NCI-H128 (cell line): ENCODE data around the gene SYN1.
"Not testable (repeated sequence)": the region's sequence is repeated elsewhere in the genome, so short reads cannot be mapped to it uniquely, and the experiment has no call there.

Source experiments
- DNase-seq: peaks from one replicate; lab custom pipeline; 2025; ENCODE audit not compliant: unreplicated experiment; lab: John Stamatoyannopoulos, UW

Gene SYN1

GRCh38 chrX:47619486-47620302 lies at the start of gene SYN1:
TSS of gene SYN1 (minus strand) at chrX:47619857. CDS start at chrX:47619728, 129 bp downstream.
- peak; percentile 53 for DNase-seq

- not testable (repeated sequence) for DNase-seq
Measured at GRCh38 chrX:47665797-47666196, 46.1 kb upstream of the SYN1 start.

- DNase-seq: no peak
Measured at GRCh38 chrX:47664737-47665136, 45.1 kb upstream of the SYN1 start.

- no peak for DNase-seq
Measured at GRCh38 chrX:47662144-47662657, 42.5 kb upstream of the SYN1 start.

- DNase-seq: no peak
Measured at GRCh38 chrX:47661539-47661938, 41.9 kb upstream of the SYN1 start.

GRCh38 chrX:47659421-47659726 lies 39.7 kb upstream of the SYN1 start:
- DNase-seq: no peak

DNA sequence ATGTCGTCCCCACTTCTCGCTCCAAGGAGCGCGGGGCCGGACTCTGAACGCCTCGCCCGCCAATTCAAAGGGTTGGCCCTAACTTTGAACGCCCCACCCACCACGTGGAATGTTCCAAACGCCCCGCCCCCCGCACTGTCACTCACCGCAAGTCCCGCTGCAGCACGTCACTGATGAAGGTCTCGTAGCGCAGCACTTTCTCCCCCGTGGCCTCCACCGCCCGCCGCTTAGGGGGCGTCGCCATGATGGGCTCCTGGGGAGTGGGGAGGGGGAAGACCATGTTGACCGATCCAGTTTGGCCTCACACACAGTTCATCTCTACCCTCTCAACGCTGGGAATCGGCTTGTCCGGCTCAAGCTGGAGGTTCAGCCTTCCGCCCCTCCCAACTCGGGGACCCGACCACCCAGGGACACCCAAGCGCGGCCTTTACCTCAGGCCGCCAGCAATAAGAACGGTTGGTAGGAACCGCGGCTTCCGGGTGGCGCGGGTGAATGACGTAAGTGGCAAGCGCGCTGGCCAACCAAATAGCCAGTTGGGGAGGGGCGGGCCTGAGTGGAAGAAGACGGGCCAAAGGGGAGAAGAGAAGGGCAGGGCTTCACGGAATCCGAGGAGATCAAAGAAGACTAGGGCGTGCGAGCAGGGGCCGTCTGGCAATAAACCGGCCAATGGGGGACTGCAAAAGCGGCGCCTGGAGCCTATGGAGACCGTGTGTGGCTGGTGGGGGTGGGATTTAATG lies 39.2 kb upstream of the SYN1 start, which contains the start of gene UXT:
UXT (minus strand) TSS at position 497 of the 737 bp plus-strand sequence; CDS start at position 244, 253 bp downstream.
- peak; percentile 82 for DNase-seq

- no peak for DNase-seq
Measured at GRCh38 chrX:47658301-47658683, 38.6 kb upstream of the SYN1 start.

- DNase-seq: no peak
Measured at GRCh38 chrX:47651043-47651905, 31.6 kb upstream of the SYN1 start.

DNA sequence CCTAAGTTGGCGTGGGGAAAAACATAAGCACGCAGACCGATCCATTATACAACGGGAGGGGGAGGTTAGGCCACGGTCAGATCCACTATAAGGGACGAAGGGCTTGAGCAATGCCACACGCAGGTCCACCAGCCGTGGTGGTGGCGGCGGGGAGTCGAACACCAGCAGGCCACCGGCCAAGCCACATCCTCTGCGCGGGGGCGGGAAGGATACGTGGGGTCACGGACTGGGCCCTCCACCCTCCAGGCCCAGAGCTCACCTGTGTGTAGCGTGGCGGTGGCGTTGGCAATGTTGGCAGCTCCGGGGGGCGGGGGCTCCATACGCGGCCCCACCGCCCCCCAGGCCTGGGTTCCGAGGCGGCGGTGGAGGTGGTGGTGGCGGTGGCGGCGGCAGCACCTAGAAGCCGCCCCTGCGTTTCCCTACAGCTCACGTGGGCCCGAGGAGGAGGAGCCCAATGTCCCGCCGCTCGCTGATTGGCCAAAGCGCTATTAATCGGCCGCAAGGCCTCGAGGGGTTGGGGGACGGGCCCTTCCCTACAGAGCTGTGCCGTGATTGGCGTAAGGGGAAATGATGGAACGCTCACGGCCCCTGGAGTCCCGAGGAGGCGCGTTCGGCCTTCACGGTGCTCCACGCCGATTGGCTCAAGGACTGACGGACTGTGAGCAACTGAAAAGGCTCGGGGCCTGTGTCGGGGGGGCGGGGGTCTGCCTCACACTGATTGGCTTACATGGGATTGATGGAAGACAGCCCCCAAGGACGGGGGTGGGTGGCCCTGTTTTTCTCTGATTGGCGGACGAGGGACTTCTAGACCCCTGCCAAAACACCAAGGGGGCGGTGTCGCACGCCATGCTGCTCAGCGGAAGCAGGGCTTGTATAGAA lies 30.7 kb upstream of the SYN1 start, which contains the start of gene ELK1:
ELK1 (minus strand) TSS at position 400 of the 879 bp plus-strand sequence. CDS start 9,122 bp downstream, outside the sequence.
- peak; percentile 98 for DNase-seq

DNA sequence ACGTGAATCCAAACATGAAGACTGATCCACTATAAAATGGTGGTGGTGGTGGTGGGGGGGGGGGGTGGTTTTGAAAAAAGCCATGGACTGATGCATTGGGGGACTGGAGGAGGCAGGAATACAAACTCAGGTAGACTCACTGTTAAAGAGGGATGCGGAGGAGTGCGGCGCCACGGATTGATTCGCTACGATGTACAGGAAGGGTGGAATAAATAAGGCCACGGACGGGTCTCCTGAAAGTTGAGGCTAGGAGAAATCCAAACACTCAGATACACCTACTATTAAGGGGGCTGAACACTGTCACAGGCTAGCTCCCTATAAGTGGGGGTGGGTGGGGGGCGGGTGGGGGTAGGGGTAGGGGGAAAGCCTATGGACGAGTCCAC lies 30.1 kb upstream of the SYN1 start:
- DNase-seq: no peak

GRCh38 chrX:47649271-47649670 lies 29.6 kb upstream of the SYN1 start:
- no peak for DNase-seq

GRCh38 chrX:47648376-47648775 lies 28.7 kb upstream of the SYN1 start:
- DNase-seq: no peak

DNA sequence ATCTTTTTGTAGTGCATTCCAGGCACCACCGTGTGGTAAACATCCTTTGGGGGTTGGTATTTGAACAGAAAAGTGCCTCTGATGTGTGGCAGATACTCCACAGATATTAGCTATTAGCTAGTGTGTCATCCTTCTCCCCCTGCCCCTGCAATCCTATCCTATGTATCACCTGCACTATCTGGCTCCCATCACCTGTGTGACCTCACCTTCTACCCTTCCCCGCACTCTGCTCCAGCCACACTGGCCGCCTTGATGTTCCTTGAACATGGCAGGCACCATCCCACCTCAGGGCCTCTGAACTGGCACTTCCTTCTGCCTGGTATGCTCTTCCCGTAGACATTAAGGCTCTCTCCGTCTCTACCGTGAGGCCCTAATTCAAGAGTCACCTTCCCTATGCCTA lies 27.0 kb upstream of the SYN1 start:
- no peak for DNase-seq

DNA sequence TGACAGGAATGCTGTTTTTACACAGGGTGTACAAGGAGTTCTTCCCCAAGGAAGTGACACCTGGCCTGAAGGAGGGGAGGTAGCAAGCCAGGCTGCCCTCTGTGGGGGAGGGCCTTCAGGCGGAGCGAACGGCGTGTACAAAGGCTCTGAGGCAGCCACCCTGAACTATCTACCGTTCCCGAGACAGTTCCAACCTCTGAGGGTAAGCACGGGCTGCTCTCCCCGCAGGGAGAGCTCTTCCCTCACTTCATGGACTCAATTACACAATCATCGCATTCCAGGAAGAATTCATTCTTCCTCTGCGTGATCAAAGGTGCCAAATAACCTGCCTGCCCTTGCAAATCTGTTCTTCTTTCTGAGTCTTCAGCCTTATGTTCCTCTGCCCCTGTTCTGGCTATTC lies 25.9 kb upstream of the SYN1 start:
- no peak for DNase-seq

DNA sequence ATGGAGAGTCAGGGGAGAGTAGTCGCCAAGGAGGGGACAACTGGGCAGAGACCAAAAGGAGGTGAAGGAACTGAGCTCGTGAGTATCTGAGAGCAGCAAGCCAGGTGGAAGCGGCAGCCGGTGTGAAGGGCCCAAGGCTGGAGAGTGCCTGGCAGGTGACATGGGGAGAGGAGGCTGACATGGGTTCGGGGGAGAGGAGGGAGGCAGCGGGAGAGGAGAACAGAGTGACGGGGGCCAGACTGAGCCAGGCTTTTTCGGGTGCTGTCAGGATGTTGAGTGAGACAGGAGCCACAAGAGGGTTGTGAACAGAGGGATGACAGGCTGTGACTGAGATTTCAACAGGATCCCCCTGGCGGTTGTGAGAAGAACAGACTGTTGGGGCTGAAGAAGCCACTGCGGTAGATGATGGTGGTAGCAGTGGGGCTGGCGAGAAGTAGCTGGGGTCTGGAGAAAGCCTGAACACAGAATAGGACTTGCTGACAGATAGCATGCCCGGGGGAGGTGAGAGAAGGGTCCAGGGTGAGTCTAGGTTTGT lies 25.0 kb upstream of the SYN1 start:
- no peak for DNase-seq

GRCh38 chrX:47643926-47644325 lies 24.3 kb upstream of the SYN1 start:
- DNase-seq: peak; percentile 1

- DNase-seq: no peak
Measured at GRCh38 chrX:47638816-47639215, 19.2 kb upstream of the SYN1 start.

- DNase-seq: no peak
Measured at GRCh38 chrX:47637546-47638195, 18.0 kb upstream of the SYN1 start.
